ENCODE data around the gene KLHL22. TPM values are rescaled to one million over a fixed set of nuclear protein-coding genes. Genes with fewer than 3 reads are reported as not detected.
A peak's percentile ranks its signal among the peaks of the same experiment; 100 is the strongest.
"Not testable (repeated sequence)": the region's sequence is repeated elsewhere in the genome, so short reads cannot be mapped to it uniquely, and the experiment has no call there.

KLHL22 gene
- total RNA-seq, 1 donor from 2014 or later = 5.0 TPM

DNA sequence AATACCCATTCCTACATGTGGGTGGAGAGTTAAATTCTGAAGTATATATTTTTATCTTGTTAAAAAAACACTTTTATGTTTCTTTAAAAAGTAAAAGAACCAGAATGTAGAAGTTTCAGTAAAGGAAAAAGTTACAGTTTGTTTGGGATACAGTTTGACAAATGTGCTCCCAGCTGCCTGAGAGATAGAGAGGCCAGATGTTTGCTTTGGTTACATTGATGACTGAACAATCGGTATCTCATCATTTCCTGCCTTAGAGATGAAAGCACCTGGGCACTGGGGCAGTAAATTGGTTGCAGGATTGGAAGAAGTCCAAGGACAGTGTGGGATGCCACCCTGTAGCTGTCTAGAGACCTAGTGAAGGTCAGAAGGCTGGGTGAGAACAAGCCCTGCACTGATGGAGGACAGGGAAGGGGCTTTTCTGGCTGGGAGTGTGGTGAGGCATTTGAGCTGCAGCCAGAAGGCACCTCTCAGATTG, 28.4 kb upstream of the KLHL22 start:
- no peak for ATAC-seq

DNA sequence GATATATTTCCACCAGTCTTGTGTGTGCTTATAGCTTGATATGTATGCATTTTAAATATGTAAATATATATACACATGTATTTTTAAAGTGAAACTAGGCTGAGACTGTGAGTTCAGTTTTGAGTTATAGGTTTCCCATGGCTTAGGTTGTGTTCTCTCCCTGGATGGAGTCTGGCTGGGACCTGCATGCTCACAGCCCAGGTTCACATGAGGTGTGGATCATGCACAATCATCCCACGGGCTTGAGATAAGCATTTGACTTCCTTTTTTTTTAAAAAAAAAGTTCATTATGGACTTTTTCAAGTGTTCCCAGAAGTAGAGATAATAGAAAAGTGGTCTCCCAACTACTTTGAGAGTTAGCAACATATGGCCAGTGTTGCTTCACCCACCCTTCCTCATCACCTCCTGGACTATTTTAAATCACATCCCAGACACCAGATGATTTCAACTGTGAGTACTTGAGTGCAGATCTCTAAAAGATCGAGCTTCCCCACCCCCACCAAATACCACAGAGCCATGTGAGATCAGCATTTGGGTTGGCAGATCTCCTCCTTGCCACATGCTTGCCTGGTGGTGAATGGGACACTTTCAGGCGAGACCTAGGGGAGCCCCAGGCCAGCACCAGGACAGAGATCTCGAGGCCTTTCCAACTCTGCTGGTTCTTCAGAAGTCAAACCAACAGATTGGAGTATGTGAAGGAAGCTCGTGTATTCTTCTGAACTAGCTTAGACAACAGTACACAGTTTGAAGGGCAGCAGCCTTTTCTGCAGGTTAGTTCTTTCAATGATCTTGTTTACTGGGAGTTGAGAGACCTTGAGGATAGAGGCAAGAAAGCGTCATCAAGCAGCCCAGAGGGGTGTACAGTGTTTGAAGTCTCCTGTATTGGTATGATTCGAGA, 27.7 kb upstream of the KLHL22 start:
- no peak for ATAC-seq

DNA sequence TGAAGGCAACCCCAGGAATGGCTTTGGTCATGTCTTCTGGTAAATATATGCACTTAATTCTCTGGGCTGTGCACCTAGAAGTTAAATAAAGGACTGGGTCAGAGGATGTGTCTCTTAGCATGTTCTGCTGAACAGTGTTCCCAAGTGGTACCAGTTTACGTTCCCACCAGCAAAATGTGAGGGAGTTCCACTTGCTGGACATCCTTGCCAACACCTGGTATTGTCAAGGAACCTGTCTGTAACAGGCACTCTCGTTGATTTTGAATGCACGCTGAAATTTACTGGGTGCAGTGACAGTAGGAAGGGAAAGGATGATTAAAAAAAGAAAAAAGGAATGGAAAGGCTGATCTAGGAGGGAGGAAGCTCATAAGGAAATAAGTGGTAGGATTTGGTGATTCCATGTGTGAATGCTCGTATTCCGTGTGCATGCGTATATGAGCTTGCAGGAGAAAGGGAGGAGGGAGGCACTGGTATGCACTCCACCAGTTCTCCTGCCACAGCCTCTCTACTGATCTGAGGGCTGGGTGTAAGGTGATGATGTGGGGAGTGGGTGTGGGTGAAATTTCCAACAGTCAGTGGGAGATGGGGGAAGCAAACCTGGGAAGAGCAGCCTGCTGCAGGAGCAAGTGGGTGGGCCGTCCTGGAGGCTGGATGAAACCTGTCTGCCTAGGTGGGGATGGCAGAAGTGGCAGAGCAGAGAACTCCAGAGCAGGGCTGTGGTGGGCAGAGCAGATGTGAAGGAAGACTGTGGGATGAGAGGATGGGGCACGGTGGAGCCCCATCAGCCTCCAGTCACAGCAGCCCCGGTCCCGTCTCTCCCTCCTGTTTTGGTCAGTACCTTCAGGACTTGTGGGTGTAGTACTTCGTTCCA, 26.8 kb upstream of the KLHL22 start:
- no peak for ATAC-seq

DNA sequence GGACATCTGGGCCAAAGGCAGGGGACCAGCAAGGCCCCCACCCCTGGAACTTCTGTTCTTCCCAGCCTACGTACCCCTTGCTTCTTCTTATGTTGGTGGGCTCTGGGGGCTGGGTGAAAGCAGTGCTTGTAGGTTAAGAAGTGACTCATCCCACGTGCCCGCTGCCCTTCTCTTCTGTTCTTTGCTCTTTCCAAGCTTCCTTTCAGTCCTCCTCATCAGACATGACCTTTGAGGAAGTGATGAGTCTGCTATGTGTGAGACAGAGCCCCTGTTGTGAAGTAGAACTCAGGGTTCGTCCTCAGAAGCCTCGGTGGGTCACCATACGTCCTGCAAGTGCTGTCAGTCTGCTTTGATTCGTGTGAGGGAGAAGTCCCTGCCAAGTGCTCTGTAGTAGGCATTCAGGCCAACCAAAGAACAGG, 24.5 kb upstream of the KLHL22 start:
- no peak for ATAC-seq

DNA sequence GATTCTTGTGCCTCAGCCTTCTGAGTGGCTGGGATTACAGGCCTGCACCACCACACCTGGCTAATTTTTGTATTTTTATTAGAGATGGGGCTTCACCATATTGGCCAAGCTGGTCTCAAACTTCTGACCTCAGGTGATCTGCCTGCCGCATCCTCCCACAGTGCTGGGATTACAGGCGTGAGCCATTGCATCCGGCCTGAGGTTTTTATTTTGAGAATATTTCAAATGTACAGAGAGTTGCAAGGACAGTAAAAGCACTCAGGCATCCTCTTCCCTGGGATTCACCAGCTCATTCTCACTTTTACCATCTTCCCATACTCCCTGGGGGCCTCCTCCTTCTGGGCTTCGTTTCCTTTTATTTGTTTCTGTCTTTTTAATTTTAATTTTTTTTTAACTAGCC, 24.0 kb upstream of the KLHL22 start:
- no peak for ATAC-seq

DNA sequence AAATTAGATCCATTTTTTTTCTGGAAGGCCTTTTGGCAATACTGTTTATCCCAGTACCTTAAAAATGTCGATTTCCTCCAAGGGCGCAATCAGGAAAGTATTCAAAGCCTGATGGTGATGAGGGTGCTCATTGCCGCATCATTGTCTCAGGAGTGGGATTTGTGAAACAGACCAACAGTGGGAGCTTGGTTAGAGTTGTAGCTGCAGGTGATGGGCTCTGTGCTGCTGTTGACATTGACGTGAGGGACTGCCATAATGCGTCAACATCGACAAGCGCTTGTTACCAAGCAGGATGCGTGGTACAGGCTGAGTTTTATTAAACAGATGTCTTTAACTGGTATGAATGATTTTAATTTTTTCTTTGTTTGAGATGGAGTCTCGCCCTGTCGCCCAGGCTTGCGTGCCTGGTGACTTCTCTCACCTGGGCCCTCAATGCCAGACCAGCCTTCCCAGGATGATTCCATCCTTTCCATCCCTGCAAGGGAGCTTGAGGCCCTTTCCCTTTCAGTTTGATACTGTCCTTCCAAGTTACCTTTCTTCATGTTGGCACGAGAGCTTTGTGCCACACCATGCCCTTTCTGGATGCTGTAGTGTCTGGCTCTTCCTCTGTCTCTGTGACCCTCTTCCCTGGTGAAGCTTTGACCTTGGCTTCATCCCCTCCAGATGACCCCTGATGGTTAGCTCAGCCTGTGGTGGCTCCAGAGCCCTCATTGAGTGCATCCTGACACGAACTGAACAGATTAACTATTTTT, 22.4 kb upstream of the KLHL22 start:
- ATAC-seq = no peak

DNA sequence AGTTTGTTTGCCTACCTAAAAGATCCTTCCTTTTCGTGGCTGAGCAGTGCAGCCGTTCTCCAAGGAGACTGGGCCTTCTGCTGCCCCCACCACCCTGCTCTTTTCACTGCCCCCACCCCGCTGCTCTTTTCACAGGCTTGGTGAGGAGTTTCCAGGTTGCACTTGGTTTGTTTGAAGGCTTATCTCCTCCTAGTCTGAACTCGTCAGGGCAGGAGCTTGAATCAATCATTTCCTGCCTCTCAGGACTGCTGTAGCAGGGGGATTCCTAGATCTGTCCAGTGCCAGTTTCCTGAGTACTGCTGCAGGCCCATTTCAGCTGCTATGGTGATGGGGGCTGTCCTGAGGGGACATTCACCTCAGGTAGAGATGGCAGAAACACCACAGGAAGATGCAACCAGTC, 21.8 kb upstream of the KLHL22 start:
- ATAC-seq = peak; percentile 9

DNA sequence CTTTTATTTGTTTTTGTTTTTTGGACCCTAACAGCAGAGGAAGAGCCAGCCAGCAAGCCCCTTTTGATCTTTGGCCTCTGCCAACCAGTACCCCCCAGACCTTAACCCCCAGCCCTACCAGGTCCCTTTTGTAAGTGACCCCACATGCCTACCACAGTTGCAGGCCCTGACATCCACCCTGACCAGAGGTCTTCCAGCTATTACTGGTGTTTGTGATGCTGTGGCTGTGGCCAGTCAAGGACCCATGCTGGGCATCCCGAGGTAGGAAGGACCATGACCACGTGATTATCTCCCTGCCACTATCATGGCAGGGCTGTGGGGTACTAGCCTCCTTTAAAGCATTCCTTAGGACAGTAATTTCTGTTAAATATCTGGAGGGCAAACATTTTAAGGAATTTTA, 20.8 kb upstream of the KLHL22 start:
- ATAC-seq = no peak

DNA sequence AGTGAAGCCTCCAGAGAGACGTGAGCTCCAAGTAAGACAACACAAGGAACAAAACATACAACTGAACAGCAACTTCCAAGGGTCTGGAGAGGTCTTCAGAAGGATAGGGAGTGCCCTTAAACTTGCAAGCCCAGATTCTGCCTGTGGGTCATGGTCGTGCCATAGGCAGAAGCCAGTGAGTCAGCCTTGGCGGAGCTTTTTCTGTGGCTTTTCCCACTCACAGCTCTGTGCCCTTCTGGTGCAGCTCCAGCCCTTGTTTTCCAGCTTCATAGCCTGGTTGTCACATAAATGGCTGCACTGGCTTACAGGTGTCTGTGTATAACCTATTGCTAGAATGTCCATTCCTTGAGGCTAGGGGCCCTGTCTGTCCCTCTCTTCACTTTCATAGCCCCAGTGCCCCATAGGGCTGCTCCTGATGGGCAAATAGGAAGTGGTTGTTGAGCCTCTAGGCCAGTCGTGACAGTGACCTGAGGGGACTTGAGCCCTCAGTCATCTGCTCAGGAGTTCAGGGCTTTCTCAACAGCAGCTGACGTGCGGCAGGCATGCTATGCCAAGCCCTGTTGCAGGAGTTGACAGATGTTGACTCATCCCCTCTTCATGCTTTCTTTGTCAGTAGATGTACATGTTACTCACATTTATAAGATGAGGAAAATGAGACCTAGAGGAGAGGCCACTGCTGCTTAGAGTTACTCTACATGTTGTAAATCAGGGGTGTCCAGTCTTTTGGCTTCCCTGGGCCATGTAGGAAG, 19.2 kb upstream of the KLHL22 start:
- ATAC-seq = peak; percentile 88

DNA sequence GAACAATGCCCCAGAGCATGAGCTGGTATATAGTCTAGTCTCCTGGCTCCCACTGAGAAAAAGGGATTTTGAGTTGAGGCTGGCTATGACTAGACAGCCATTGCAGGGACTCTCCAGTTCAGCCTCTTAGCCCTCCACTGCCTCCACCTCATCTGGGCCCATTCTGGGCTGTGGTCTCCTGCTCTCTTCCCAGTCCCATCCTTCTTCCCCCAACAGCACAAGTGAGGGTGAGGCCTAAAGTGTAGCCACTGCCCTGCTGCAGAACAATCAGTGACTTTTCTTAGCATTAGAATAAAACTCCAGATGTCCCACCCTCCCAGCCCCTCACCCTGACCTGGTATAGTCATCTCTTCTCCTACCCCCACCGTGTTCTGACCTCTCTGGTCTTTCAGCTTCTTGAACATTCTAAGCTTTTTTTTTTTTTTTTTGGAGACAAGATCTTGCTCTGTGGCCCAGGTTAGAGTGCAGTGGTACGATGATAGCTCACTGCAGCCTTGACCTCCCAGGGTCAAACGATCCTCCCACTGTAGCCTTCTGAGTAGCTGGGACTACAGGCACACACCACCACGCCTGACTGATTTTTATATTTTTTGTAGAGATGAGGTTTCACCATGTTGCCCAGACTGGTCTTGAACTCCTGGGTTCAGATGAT, 16.1 kb upstream of the KLHL22 start:
- ATAC-seq = no peak

DNA sequence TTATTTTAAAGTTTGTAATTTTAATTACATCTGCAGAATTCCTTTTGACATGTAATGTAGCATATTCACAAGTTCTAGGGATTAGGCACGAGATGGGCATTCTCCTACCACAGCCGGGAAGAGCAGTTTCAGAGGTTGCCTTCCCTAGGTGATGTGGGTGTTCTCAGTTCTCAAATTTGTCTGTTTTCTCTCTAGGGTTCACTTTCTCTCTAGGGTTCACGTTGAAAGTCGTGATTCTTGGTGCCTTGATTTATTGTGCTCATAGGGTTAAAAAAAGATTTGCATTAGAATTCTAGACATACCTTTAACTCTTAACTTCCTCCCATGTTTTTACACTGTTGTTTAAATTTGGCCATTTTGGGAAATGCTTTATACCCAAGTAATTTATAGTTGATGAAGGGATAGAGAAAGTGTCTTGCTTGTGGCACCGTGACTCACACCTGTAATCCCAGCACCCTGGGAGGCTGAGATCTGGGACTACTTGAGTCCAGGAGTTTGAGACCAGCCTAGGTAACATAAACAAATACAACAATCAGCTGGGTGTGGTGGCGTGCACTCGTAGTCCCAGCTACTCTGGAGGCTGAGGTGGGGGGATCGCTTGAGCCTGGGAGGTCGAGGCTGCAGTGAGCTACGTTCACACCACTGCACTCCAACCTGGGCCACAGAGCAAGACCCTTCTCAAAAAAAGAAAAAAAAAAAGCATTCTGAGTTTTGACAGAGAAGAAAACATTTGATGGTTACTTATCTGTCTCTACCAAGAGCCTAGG, 15.4 kb upstream of the KLHL22 start:
- ATAC-seq = no peak

DNA sequence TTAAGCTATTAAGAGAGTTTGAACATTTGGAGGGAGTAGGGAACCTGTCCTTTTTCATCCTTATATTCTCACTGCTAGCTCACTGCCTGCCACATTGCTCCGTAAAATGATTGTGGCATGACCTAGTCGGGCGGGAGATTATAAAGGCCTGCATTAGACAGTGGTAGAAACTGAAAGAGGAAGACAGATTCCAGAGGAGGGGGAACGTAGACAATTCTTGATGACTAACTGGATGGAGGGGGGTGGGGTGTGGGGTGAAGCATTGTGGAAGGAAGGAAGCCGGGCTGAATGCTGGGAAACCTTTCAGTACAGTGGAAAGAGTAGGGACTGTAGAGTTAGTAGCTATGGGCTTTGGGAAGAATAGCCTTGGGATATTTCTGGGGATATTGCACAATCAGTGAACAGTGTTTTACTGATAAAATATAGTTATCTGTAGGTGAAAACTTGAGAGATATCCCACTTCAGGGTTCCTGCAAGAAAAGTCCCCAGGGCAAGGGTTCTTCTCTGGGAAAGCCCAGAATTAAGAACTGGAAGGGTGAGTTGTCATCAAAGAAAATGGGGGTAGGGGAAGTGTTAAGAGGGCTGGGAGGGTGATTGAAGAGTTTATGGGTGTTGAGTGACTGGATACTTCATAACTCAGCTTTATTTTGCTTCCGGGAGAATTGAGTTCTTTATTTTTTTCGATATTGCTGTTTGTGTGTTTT, 13.9 kb upstream of the KLHL22 start:
- peak; percentile 72 for ATAC-seq

DNA sequence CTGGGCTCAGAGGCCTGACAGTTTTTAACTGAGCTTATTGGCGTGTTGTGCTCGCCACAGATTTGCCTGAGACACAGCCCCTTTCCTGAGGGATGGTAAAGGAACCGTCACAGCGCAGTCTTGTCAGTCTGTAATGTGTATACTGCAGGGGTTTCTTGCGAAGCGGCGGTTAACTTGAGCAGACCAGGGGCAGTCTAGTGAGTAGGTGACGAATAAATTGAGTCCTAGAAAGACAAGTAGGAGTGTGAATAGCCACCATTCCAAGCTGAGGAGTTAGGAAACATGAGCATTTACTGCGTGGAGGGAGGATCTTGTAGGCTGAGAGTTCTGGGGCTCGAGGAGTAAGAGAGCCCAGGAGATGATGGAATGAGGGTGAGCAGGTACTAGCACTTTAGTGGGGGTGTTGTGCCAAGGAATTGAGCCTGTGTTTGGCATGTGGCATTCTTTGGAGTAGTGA, 13.2 kb upstream of the KLHL22 start:
- no peak for ATAC-seq

DNA sequence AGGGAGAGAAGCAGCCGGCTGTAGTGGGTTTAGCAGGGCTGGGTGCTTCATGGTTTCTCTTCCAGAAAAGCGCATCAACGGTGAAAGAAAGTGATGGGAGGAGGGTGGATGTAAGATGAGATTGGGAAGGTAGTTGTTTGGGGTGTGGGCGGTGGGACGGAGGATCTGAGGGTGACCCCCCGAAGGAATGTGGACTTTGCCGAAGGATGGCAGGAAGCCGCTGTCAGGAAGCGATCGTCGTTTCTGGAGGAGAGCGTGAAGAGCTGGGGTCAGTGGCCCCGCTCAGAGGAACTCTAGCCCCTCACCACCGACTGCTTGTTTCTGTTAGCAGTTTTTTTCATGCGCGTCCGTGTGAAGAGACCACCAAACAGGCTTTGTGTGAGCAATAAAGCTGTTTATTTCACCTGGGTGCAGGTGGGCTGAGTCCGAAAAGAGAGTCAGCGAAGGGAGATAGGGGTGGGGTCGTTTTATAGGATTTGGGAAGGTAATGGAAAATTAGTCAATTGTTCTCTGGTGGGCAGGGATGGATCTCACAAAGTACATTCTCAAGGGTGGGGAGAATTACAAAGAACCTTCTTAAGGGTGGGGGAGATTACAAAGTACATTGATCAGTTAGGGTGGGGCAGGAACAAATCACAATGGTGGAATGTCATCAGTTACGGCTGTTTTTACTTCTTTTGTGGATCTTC, 12.6 kb upstream of the KLHL22 start:
- ATAC-seq = not testable (repeated sequence)

DNA sequence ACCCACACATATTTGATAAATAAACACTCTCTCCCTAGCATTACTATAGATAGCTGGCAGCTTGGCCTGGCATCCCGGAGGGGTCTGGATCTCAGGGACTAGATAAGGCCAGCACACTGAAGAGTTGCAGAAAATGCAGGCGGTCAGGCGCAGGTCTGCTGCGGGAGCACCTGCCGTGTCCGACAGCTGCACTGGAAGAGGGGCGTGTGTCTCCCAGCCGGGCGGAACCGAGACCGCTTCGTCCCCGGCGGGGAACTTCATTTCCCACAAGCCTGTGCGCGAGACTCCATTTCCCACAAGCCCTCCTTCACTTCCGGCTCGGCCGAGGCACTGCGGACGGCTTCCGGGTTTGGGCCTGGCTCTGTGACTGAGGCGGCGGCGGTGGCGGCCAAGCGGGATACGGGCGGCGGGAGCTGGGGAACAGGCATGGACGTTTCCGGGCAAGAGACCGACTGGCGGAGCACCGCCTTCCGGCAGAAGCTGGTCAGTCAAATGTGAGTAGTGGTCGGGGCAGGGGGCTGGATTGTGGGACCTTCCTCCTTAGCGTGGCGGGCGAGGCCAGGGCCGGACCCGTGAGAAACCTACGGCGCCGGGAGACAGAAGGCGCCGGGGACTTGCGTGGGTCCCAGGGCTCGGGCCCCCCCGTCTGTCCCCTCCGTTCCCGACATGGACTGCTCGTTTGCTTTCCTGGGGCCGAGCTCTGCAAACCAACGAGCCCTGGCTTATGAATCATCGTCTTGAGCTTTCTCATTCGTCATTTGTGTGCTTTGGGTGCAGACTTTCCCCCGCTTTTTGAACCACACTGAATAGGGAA, 11.9 kb upstream of the KLHL22 start, which contains the start of gene MED15:
MED15 (plus strand) TSS at position 358 of the 814 bp plus-strand sequence; CDS start at position 427, 69 bp downstream.
- peak; percentile 76 for ATAC-seq

DNA sequence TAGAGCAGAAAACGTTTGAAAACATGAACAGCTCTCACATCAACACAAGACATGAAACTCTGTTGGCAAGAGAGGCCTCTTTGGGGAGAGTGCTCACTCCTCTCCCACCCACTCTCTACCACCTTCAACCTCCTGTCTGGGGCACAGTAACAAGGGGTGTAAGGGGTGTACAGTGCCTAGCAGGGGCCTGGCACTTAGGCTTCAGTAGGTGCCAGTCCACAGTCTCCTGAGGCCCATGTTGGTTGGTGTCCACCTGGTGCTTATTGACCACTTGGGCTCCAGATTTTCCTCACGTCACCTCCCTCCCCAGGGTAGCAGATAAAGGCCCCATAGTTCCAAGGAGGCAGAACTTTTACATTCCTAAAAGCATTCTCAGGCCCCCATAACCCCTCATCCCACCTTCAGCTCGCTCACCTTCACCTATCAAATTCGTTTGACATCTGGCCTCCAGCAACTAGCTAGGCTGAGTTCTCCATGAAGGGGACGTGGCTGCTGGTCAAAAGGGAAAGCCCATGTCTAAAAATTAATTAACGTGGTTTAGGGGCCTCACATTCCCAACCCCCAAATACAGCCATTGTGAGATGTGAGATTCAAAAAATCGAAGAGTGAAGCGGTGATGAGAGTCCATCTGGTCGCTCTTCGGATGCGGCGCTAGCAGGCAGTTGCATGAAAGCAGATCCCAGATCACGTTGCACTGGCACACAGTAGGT, 11.1 kb upstream of the KLHL22 start:
- ATAC-seq = no peak

DNA sequence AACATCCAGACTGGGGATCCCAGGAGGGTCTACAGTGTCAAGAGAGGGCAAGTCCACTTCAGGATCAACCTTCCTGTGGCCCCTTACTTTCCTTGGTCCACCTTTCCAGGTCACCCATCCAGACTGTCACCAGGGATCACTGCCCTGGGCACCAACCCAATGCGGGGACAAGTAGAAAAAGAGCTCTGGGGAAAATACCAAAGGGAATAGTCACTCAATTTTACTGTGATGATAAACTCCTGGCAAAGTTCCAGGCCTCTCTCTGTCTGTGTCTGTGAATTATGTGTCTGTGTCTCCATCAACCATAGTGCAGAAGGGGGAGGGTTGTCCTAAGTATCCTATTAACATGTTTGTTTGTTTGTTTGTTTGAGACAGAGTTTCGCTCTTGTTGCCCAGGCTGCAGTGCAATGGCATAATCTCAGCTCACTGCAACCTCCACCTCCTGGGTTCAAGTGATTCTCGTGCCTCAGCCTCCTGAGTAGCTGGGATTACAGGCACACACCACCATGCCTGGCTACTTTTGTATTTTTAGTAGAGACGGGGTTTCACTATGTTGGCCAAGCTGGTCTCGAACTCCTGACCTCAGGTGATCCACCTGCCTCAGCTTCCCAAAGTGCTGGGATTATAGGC, 8.8 kb upstream of the KLHL22 start:
- ATAC-seq = not testable (repeated sequence)

Data from esophagus mucosa (tissue), 1 donor.